HCT116 (cell line): ENCODE data around the gene ERCC5. TPM values are rescaled to one million over a fixed set of nuclear protein-coding genes. Genes with fewer than 3 reads are reported as not detected.

Source experiments
- ATAC-seq: fragments of 200-7000 bp; cut with Tn5 transposase; 2 replicates; pipeline ENCODE4 v1.9.1; 2020; ENCODE audit warnings: mild to moderate bottlenecking, moderate library complexity
- BruUV-seq: library from RNA; stranded (reverse); fragments of 400-500 nt; replicated peaks from 2 replicates; lab custom pipeline; 2021; lab: Mats Ljungman, UMichigan
- CTCF ChIA-PET: fragments of 300-600 bp; sonication (Branson Sonifier 250); formaldehyde crosslinking; loops from one replicate; lab custom pipeline; 2021; ENCODE audit warnings: antibody characterized with exemption; lab: Charles Lee
- POLR2A ChIA-PET: fragments of 300-600, 350-600 bp; sonication (Branson Sonifier 250); formaldehyde crosslinking; loops from one replicate; lab custom pipeline; 2021; ENCODE audit warnings: antibody characterized with exemption; lab: Charles Lee
- RAD21 ChIA-PET, 2 experiments: fragments of 300-600 bp; sonication (Branson Sonifier 250); formaldehyde crosslinking; loops; one replicate each; lab custom pipeline; 2023; ENCODE audit warnings: low total read pairs in 2 of 2; ENCODE audit not compliant: uncharacterized antibody in 2 of 2, unreplicated experiment in 2 of 2, low non-redundant PET in 1 of 2; lab: Charles Lee
- DNase-seq: peaks from one replicate; pipeline ENCODE4 v3.0.0-alpha.2; 2010; ENCODE audit warnings: low read depth, low spot score
- H2AFZ ChIP-seq: fragments of 200-600 bp; shearing (Covaris generic), sonication (generic); 2 replicates; pipeline ENCODE4 v1.6.1; 2017; ENCODE audit warnings: low read depth, mixed run types, mixed read lengths, antibody characterized with exemption, low read length; ENCODE audit not compliant: poor library complexity, severe bottlenecking
- H3K27ac ChIP-seq: 2 replicates; pipeline ENCODE4 v1.5.1; 2012; ENCODE audit warnings: low read depth, low read length
- H3K27me3 ChIP-seq: fragments of 200-600 bp; sonication (generic); 2 replicates; pipeline ENCODE4 v1.6.1; 2016; ENCODE audit warnings: mixed run types, low read length, mixed read lengths; ENCODE audit not compliant: insufficient read depth
- H3K36me3 ChIP-seq, 2 experiments: fragments of 200-500 bp in 1 of 2; fragments of 200-600 bp in 1 of 2; sonication (Bioruptor generic) in 1 of 2; sonication (generic) in 1 of 2; 2 replicates each; pipeline versions ENCODE4 v1.5.1 to v1.6.1; 2014 to 2016; ENCODE audit warnings: low read length in 2 of 2, inconsistent platforms in 1 of 2, mixed read lengths in 1 of 2, mixed run types in 1 of 2; ENCODE audit not compliant: insufficient read depth in 2 of 2, control insufficient read depth in 1 of 2
- H3K4me1 ChIP-seq, 2 experiments: fragments of 200-600 bp in 1 of 2; sonication (generic) in 1 of 2; 2 replicates each; pipeline versions ENCODE4 v1.5.1 to v1.6.1; 2012 to 2017; ENCODE audit warnings: low read length in 2 of 2, inconsistent platforms in 1 of 2, mild to moderate bottlenecking in 1 of 2, mixed read lengths in 1 of 2, mixed run types in 1 of 2, moderate library complexity in 1 of 2; ENCODE audit not compliant: insufficient read depth in 2 of 2, control insufficient read depth in 1 of 2
- H3K4me2 ChIP-seq: fragments of 200-600 bp; sonication (generic); 2 replicates; pipeline ENCODE4 v1.6.1; 2017; ENCODE audit warnings: mixed run types, low read length, mixed read lengths
- H3K4me3 ChIP-seq, 2 experiments: fragments of 200-600 bp in 1 of 2; sonication (generic) in 1 of 2; replicated peaks in 1 of 2; 2 replicates each; pipeline ENCODE4 v1.5.1; 2011 to 2016; ENCODE audit warnings: low read length in 2 of 2, control low read depth in 1 of 2, low read depth in 1 of 2, mild to moderate bottlenecking in 1 of 2, mixed read lengths in 1 of 2, mixed run types in 1 of 2
- H3K79me2 ChIP-seq: fragments of 200-600 bp; sonication (generic); 2 replicates; pipeline ENCODE4 v1.6.1; 2017; ENCODE audit warnings: mild to moderate bottlenecking, mixed run types, low read length, moderate library complexity, mixed read lengths; ENCODE audit not compliant: insufficient read depth
- H3K9ac ChIP-seq: fragments of 200-600 bp; sonication (generic); 2 replicates; pipeline ENCODE4 v1.6.1; 2016; ENCODE audit warnings: low read length, mixed read lengths
- H3K9me2 ChIP-seq: fragments of 200-600 bp; sonication (generic), shearing (Covaris generic); 2 replicates; pipeline ENCODE4 v1.6.1; 2017; ENCODE audit warnings: mixed run types, mild to moderate bottlenecking, moderate library complexity; ENCODE audit not compliant: insufficient read depth
- H3K9me3 ChIP-seq, 2 experiments: fragments of 200-500 bp in 1 of 2; fragments of 200-600 bp in 1 of 2; sonication (Bioruptor generic) in 1 of 2; sonication (generic) in 1 of 2; 2 replicates each; pipeline ENCODE4 v1.6.1; 2014 to 2017; ENCODE audit warnings: low read length in 2 of 2, mixed read lengths in 2 of 2, inconsistent platforms in 1 of 2, low read depth in 1 of 2, mild to moderate bottlenecking in 1 of 2, mixed run types in 1 of 2, moderate library complexity in 1 of 2; ENCODE audit not compliant: control insufficient read depth in 1 of 2, insufficient read depth in 1 of 2
- H4K20me1 ChIP-seq: fragments of 200-600 bp; sonication (generic), shearing (Covaris generic); 2 replicates; pipeline ENCODE4 v1.6.1; 2017; ENCODE audit warnings: mixed run types, mild to moderate bottlenecking, moderate library complexity; ENCODE audit not compliant: insufficient read depth
- CBX3 ChIP-seq: IDR thresholded peaks from 2 replicates; pipeline ENCODE4 v1.6.1; 2012; ENCODE audit warnings: low read depth
- CEBPB ChIP-seq: IDR thresholded peaks from 2 replicates; pipeline ENCODE4 v1.6.1; 2012; ENCODE audit warnings: low read depth
- EGR1 ChIP-seq: IDR thresholded peaks from 2 replicates; pipeline ENCODE4 v1.6.1; 2012; ENCODE audit warnings: low read depth
- ELF1 ChIP-seq: IDR thresholded peaks from 2 replicates; pipeline ENCODE4 v1.6.1; 2012; ENCODE audit warnings: low read depth, borderline replicate concordance
- EZH2 ChIP-seq: fragments of 200-600 bp; sonication (generic); IDR thresholded peaks from 2 replicates; pipeline ENCODE4 v1.6.1; 2017; ENCODE audit warnings: antibody characterized with exemption, mixed run types
- EZH2phosphoT487 ChIP-seq: fragments of 200-600 bp; IDR thresholded peaks from 2 replicates; pipeline ENCODE4 v1.6.1; 2018; ENCODE audit warnings: antibody characterized with exemption, borderline replicate concordance
- JUND ChIP-seq: IDR thresholded peaks from 2 replicates; pipeline ENCODE4 v1.6.1; 2012
- RAD21 ChIP-seq: IDR thresholded peaks from 2 replicates; pipeline ENCODE4 v1.6.1; 2012; ENCODE audit warnings: low read depth, mild to moderate bottlenecking
- SIN3A ChIP-seq: IDR thresholded peaks from 2 replicates; pipeline ENCODE4 v1.6.1; 2012; ENCODE audit warnings: low read depth
- SP1 ChIP-seq: IDR thresholded peaks from 2 replicates; pipeline ENCODE4 v1.6.1; 2012; ENCODE audit warnings: low read depth
- SRF ChIP-seq: IDR thresholded peaks from 2 replicates; pipeline ENCODE4 v1.6.1; 2012; ENCODE audit warnings: low read depth
- YY1 ChIP-seq: IDR thresholded peaks from 2 replicates; pipeline ENCODE4 v1.6.1; 2011; ENCODE audit warnings: low read length, low read depth, moderate library complexity, mild to moderate bottlenecking; ENCODE audit not compliant: insufficient replicate concordance; ENCODE audit errors: extremely low read depth
- ZFX ChIP-seq: fragments of 450-650 bp; IDR thresholded peaks from 2 replicates; pipeline ENCODE4 v1.6.1; 2017
- intact Hi-C: fragments of 100-400 bp; cut with micrococcal nuclease; formaldehyde crosslinking; loops from 2 replicates; pipeline ENCODE4 v1.10.0; 2022
- total RNA-seq: library from RNA; stranded (reverse); gene quantifications from one replicate; pipeline ENCODE4 v1.2.1, GENCODE V29; 2021; ENCODE audit not compliant: unreplicated experiment
- TF ChIP-seq, protein P1 (sequence below): IDR thresholded peaks from 2 replicates; pipeline ENCODE4 v1.6.1; 2011; ENCODE audit warnings: mild to moderate bottlenecking, low read length, moderate library complexity; ENCODE audit not compliant: insufficient replicate concordance; ENCODE audit errors: extremely low read depth
- TF ChIP-seq, protein P2 (sequence below): IDR thresholded peaks from 2 replicates; pipeline ENCODE4 v1.6.1; 2012; ENCODE audit warnings: low read depth
- TF ChIP-seq, protein P3 (sequence below): IDR thresholded peaks from 2 replicates; pipeline ENCODE4 v1.6.1; 2012
- TF ChIP-seq, protein P4 (sequence below): IDR thresholded peaks from 2 replicates; pipeline ENCODE4 v1.6.1; 2012

ERCC5 gene
- total RNA-seq, 1 experiment from 2014 or later = 25.6 TPM

DNA sequence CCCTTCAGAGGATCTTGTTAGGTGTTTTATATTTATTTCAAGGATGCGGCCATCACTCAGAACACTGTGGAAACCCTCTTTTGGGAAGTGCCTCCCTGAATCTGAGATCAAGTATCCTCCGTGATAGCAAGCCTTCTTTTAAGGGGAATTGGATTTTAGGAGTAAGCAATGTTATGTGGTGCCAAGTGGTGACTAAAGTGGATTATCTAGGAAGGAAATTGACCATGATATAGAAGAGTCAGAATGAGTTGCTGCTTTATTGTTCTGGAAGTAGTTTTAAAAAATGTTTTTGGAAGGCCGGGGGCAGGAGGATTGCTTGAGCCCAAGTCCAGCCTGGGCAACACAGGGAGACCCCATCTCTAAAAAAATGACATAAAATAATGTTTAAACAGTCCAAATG is 6.7 kb downstream of the ERCC5 start (continued):
- TF ChIP-seq, protein P1, sequence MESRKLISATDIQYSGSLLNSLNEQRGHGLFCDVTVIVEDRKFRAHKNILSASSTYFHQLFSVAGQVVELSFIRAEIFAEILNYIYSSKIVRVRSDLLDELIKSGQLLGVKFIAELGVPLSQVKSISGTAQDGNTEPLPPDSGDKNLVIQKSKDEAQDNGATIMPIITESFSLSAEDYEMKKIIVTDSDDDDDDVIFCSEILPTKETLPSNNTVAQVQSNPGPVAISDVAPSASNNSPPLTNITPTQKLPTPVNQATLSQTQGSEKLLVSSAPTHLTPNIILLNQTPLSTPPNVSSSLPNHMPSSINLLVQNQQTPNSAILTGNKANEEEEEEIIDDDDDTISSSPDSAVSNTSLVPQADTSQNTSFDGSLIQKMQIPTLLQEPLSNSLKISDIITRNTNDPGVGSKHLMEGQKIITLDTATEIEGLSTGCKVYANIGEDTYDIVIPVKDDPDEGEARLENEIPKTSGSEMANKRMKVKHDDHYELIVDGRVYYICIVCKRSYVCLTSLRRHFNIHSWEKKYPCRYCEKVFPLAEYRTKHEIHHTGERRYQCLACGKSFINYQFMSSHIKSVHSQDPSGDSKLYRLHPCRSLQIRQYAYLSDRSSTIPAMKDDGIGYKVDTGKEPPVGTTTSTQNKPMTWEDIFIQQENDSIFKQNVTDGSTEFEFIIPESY = no peak
- TF ChIP-seq YY1 (no peak), ELF1 (no peak), CEBPB (no peak), EGR1 (no peak)

DNA sequence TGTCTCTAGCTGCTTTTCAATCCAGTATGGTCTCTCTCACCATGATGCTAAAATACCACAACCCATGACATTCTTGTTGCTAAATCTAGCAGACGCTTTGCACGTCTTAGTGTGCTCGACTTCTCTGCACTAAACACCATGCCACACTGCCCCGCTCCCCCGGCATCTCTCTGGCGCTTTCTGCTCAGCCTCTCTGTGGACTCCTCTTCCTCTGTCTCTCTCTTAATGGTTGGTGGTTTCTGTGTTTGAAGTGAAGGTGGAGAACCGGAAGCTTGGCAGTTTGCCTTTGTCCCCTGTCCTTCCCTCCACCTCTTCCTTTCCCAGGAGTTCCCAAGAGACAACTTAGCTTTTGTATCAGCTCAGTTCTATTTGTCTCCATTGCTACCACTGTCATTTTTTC is 8.8 kb downstream of the ERCC5 start:
- Histone ChIP-seq H3K9me3 (no peaks in the 10 kb centered on the region), H3K79me2 (no peaks in the 10 kb centered on the region), H3K27ac (no peak overlapping the region), H3K4me3 (no peak overlapping the region), H4K20me1 (no peaks in the 10 kb centered on the region), H3K36me3 (peaks cover 15 to 20% of the 10 kb centered on the region in 2 experiments), H3K9ac (no peak overlapping the region), H3K27me3 (no peaks in the 10 kb centered on the region), H3K4me1 (no peaks in the 10 kb centered on the region), H3K9me2 (no peaks in the 10 kb centered on the region), H2AFZ (no peak overlapping the region), H3K4me2 (no peak overlapping the region)
- intact Hi-C loops = no loop called here
- POLR2A ChIA-PET = no interaction called here
- TF ChIP-seq, protein P2, sequence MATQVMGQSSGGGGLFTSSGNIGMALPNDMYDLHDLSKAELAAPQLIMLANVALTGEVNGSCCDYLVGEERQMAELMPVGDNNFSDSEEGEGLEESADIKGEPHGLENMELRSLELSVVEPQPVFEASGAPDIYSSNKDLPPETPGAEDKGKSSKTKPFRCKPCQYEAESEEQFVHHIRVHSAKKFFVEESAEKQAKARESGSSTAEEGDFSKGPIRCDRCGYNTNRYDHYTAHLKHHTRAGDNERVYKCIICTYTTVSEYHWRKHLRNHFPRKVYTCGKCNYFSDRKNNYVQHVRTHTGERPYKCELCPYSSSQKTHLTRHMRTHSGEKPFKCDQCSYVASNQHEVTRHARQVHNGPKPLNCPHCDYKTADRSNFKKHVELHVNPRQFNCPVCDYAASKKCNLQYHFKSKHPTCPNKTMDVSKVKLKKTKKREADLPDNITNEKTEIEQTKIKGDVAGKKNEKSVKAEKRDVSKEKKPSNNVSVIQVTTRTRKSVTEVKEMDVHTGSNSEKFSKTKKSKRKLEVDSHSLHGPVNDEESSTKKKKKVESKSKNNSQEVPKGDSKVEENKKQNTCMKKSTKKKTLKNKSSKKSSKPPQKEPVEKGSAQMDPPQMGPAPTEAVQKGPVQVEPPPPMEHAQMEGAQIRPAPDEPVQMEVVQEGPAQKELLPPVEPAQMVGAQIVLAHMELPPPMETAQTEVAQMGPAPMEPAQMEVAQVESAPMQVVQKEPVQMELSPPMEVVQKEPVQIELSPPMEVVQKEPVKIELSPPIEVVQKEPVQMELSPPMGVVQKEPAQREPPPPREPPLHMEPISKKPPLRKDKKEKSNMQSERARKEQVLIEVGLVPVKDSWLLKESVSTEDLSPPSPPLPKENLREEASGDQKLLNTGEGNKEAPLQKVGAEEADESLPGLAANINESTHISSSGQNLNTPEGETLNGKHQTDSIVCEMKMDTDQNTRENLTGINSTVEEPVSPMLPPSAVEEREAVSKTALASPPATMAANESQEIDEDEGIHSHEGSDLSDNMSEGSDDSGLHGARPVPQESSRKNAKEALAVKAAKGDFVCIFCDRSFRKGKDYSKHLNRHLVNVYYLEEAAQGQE = no peak
- TF ChIP-seq, protein P3, sequence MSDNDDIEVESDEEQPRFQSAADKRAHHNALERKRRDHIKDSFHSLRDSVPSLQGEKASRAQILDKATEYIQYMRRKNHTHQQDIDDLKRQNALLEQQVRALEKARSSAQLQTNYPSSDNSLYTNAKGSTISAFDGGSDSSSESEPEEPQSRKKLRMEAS = no peak
- TF ChIP-seq SP1 (no peak), CBX3 (no peak), EGR1 (no peak), EZH2 (no peak), SRF (no peak), ZFX (no peak), SIN3A (no peak), RAD21 (no peak), EZH2phosphoT487 (no peak), JUND (no peak)
- TF ChIP-seq, protein P1 = no peak
- TF ChIP-seq, protein P4, sequence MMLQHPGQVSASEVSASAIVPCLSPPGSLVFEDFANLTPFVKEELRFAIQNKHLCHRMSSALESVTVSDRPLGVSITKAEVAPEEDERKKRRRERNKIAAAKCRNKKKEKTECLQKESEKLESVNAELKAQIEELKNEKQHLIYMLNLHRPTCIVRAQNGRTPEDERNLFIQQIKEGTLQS = no peak
- BruUV-seq = no TSS peak
- RAD21 ChIA-PET = no interaction called here
- no peak for DNase-seq
- CTCF ChIA-PET = no interaction called here
- no peak for ATAC-seq
